Tibial nerve (tissue), 3 donors: ENCODE results near the gene PLA2G4A.

Source experiments
- POLR2A ChIP-seq, 2 donors: fragments of 450-650 bp; IDR thresholded peaks; one replicate each; pipeline ENCODE4 v1.6.1; 2017; ENCODE audit warnings: antibody characterized with exemption in 2 of 2, mild to moderate bottlenecking in 2 of 2, moderate library complexity in 2 of 2
- TF ChIP-seq, protein P1 (sequence below), 5 experiments: fragments of 200-600 bp in 3 of 5; fragments of 450-650 bp in 2 of 5; sonication (generic) in 3 of 5; IDR thresholded peaks; one replicate each; pipeline ENCODE4 v1.5.1; 2016 to 2019; ENCODE audit warnings: antibody characterized with exemption in 5 of 5, mild to moderate bottlenecking in 3 of 5, moderate library complexity in 2 of 5

DNA sequence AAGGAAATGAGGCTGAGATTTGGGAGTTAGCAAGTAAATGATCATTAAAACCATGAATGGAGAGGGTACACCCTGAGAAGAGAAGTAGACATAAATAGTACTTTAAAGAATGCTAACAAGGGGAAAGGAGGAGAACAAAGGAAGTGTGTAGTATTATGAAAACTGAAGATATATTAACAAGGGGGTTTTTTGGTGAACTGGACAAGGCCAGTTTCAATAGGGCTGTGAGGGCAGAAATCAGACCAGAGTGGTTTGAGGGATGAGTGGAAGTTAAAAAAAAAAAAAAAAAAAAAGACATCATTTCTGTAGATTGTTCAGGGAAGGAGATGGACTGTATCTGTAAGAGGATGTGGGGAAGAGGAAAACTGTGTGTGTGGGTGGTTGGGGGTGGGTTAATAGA is 137.1 kb downstream of the PLA2G4A start:
- TF ChIP-seq, protein P1, sequence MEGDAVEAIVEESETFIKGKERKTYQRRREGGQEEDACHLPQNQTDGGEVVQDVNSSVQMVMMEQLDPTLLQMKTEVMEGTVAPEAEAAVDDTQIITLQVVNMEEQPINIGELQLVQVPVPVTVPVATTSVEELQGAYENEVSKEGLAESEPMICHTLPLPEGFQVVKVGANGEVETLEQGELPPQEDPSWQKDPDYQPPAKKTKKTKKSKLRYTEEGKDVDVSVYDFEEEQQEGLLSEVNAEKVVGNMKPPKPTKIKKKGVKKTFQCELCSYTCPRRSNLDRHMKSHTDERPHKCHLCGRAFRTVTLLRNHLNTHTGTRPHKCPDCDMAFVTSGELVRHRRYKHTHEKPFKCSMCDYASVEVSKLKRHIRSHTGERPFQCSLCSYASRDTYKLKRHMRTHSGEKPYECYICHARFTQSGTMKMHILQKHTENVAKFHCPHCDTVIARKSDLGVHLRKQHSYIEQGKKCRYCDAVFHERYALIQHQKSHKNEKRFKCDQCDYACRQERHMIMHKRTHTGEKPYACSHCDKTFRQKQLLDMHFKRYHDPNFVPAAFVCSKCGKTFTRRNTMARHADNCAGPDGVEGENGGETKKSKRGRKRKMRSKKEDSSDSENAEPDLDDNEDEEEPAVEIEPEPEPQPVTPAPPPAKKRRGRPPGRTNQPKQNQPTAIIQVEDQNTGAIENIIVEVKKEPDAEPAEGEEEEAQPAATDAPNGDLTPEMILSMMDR (IDR thresholded peaks at IDR 0.05), result no peak
- TF ChIP-seq POLR2A (IDR thresholded peaks at IDR 0.05), result no peak
